GM23248 (cell line): ENCODE data around the gene RPS6KA4.

Experiments used
- EZH2 ChIP-seq: fragments of 200-600 bp; sonication (generic); IDR thresholded peaks from 2 replicates; pipeline ENCODE4 v1.6.1; 2018; ENCODE audit warnings: antibody characterized with exemption, mild to moderate bottlenecking; ENCODE audit not compliant: insufficient read depth, poor library complexity, severe bottlenecking
- EZH2phosphoT487 ChIP-seq: fragments of 200-600 bp; sonication (generic); IDR thresholded peaks from 2 replicates; pipeline ENCODE4 v1.6.1; 2018; ENCODE audit warnings: antibody characterized with exemption, moderate library complexity, mild to moderate bottlenecking, low read depth; ENCODE audit not compliant: insufficient read depth

DNA sequence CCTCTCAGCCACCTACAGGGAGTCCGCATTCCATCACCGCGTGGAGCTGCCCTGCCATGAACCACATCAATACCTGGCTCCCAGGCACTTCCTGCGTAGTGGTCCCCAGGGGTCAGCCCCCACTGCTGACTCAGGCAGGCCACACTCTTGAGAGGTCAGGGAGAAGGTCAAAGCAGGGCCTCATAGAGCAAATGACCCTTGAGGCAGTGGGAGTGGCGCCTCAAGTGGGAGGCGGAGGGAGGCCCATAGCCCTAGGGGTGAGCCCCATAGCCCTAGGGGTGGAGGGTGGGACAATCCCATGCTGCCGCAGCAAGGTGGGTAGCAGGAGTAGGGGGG, 36.1 kb upstream of the RPS6KA4 start:
- TF ChIP-seq EZH2 (no peak), EZH2phosphoT487 (no peak)
